ENCODE results near the gene FOXS1.

DNA sequence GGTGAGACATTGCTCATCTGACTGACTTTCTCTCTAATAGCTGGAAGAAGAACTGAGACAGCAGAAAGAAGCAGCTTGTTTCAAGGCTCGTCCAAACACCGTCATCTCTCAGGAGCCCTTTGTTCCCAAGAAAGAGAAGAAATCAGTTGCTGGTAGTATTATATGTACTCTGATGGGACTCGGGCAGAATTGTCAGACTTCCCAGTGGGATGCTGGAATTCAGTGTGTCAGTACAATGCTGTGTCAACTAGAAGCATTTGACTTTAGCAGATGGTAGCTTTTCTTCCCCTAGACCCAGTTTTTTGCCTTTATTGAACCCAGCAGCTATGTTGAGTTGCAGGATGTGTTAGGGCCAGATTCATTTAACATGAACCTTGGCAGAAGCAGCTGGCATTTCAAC is 48.0 kb downstream of the FOXS1 start:
- TF ChIP-seq, protein P1, sequence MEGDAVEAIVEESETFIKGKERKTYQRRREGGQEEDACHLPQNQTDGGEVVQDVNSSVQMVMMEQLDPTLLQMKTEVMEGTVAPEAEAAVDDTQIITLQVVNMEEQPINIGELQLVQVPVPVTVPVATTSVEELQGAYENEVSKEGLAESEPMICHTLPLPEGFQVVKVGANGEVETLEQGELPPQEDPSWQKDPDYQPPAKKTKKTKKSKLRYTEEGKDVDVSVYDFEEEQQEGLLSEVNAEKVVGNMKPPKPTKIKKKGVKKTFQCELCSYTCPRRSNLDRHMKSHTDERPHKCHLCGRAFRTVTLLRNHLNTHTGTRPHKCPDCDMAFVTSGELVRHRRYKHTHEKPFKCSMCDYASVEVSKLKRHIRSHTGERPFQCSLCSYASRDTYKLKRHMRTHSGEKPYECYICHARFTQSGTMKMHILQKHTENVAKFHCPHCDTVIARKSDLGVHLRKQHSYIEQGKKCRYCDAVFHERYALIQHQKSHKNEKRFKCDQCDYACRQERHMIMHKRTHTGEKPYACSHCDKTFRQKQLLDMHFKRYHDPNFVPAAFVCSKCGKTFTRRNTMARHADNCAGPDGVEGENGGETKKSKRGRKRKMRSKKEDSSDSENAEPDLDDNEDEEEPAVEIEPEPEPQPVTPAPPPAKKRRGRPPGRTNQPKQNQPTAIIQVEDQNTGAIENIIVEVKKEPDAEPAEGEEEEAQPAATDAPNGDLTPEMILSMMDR (IDR thresholded peaks at IDR 0.05; ENCODE audit: insufficient read depth, low read depth, low read length), result no peak
- TF ChIP-seq EZH2 (IDR thresholded peaks at IDR 0.05; ENCODE audit: insufficient read depth, low read length), result no peak
